Epithelial cell of proximal tubule (primary cell): ENCODE data around the gene ENOX1. TPM values are rescaled to one million over a fixed set of nuclear protein-coding genes. Genes with fewer than 3 reads are reported as not detected.

Experiments
- DNase-seq: peaks from one replicate; pipeline ENCODE4 v3.0.0-alpha.2; 2011; ENCODE audit warnings: low read depth
- H3K4me3 ChIP-seq: 2 replicates; pipeline ENCODE4 v1.5.1; 2011; ENCODE audit warnings: low read depth, mild to moderate bottlenecking, low read length
- total RNA-seq: library from RNA; depleted of rRNA; stranded (reverse); fragments of >200 nt; gene quantifications from 2 replicates; pipeline ENCODE4 v1.2.3, GENCODE V29; 2015
- TF ChIP-seq, protein P1 (sequence below): conservative IDR thresholded peaks from 2 replicates; pipeline ENCODE4 v1.5.1; 2012; ENCODE audit warnings: low read depth, mild to moderate bottlenecking, low read length

Gene ENOX1
- total RNA-seq, 1 donor from 2014 or later: 0.17 TPM

DNA sequence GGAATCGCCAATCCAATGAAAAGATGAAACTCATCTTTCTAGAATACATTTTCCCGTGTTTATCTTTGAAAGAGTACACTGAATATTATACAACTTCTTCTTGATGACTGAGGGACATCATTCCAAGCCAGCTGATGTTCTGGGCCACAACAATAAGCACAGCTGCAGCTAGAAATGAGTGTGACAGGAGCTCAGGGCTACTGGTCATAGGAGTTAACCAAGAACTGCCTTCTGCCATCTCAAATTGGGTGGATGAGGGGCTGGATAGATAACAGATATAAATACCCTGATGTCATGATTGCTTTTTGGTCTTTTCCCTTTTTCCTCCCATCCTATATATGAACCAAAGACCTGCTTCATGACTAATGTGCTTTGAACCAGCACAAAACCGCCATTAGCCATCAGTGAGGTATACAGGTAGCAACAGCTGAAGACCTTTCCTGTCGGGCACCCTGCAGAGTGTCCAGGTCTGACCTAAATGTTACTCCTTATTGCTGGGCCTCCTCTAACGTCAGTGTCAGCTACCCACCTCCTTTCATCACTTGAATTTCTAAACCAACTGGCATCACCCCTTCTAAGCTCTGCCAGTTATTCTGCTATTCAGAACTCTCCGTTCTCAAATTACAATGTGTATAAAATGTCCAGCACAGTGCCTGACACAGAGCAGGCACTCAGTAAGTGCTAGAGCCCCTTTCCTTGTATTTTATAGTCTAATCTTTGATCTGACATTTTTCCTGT lies 178.2 kb downstream of the ENOX1 start:
- TF ChIP-seq, protein P1, sequence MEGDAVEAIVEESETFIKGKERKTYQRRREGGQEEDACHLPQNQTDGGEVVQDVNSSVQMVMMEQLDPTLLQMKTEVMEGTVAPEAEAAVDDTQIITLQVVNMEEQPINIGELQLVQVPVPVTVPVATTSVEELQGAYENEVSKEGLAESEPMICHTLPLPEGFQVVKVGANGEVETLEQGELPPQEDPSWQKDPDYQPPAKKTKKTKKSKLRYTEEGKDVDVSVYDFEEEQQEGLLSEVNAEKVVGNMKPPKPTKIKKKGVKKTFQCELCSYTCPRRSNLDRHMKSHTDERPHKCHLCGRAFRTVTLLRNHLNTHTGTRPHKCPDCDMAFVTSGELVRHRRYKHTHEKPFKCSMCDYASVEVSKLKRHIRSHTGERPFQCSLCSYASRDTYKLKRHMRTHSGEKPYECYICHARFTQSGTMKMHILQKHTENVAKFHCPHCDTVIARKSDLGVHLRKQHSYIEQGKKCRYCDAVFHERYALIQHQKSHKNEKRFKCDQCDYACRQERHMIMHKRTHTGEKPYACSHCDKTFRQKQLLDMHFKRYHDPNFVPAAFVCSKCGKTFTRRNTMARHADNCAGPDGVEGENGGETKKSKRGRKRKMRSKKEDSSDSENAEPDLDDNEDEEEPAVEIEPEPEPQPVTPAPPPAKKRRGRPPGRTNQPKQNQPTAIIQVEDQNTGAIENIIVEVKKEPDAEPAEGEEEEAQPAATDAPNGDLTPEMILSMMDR: no peak
- no peak for DNase-seq
- H3K4me3 ChIP-seq: no peak overlapping the region

DNA sequence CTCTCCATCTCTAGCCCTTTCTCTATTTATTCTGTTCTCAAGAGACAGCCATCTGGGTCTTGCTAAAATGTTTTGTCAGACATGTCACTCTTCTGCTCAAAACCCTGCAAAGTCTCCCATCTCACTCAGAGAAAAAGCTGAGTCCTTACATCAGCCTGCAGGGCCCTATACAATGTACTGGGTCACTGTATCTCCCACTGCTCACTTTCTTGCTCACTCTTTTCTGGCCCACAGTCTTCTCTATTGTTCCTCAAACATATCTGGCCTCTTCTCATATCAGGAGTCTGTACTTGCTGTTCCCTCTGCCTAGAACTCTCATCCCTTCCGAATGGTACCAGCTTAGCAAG lies 189.2 kb downstream of the ENOX1 start:
- TF ChIP-seq, protein P1: no peak
- no peak for DNase-seq
- no peak overlapping the region for H3K4me3 ChIP-seq

DNA sequence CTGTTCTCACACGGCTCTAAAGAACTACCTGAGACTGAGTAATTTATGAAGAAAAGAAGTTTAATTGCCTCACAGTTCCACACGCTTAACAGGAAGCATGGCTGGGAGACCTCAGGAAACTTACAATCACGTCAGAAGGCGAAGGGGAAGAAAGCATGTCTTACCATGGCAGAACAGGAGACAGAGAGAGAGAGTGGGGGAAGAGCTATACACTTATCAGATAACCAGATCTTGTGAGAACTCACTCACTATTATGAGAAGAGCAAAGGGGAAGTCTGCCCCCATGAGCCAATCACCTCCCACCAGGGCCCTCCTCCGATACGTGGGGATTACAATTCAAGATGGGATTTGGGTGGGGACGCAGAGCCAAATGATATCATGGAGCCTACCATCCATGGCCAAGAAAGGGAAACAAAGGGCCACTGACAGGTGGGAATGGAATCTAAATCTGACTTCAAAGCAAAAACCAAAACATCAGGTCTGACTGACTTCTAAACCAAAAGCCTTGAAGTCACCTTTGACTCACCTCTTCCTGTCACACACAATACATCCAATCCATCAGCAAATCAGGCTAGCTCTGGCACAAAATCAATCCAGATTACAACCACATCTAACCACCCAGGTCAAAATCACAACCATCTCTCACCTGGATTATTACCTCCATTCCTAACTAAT lies 189.7 kb downstream of the ENOX1 start:
- H3K4me3 ChIP-seq: no peak overlapping the region
- no peak for DNase-seq
- TF ChIP-seq, protein P1: no peak

DNA sequence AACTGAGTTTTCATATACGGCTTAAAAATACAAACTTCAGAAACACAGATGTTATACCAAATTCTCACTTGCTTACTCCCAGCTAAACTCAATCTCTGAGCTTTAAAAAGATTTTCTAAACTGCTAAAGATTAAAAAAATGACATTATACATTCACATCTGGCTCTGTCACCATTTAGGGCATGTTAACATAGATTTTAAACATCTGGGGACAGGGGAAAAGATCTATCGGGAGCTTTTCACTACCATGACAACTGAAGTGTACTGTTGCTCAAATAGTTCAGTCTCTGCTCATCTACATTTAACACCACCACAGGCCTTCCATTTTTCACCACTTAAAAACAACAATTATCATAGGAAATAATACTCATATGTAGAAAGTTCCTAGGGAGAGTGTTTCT lies 190.8 kb downstream of the ENOX1 start:
- no peak overlapping the region for H3K4me3 ChIP-seq
- no peak for DNase-seq
- TF ChIP-seq, protein P1: no peak

DNA sequence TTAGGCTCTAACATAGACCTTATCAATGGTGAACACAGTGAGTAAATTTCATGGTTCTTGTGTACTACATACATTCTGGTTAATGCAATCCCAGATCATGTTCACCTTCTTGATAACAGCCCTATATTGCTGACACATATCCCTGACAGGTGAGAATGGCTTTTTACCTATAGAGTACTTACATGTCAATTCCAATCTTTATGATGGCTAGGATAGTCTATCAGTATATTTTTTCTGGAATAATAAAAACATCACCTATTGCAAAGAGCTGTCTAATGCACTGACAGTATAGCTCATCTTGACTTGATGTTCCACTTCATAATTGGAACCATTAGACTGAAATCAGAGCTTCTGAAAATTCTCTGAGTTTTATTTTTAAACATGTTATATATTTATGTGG lies 199.4 kb downstream of the ENOX1 start:
- TF ChIP-seq, protein P1: no peak
- no peak overlapping the region for H3K4me3 ChIP-seq

DNA sequence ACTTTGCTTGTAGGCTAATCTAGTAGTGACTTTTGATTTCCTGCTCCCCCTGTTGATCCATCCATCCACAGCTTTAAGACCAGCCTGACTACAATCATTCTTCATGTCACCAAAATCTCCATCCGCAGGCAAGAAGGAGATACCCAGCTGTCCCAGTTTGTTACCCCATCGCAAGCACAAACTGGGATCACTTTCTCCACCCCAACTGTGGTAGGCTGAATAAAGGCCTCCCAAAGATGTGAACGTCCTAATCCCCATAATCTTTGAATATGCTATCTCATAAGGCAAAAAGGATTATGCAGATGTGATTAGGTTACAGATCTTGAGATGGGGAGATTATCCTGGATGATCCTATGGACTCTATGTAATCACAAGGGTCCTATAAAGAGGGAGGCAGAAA lies 202.0 kb downstream of the ENOX1 start:
- TF ChIP-seq, protein P1: no peak
- H3K4me3 ChIP-seq: no peak overlapping the region
- DNase-seq: no peak

More for the DNA sequence above, 199.4 kb downstream of the ENOX1 start:
- DNase-seq: no peak

DNA sequence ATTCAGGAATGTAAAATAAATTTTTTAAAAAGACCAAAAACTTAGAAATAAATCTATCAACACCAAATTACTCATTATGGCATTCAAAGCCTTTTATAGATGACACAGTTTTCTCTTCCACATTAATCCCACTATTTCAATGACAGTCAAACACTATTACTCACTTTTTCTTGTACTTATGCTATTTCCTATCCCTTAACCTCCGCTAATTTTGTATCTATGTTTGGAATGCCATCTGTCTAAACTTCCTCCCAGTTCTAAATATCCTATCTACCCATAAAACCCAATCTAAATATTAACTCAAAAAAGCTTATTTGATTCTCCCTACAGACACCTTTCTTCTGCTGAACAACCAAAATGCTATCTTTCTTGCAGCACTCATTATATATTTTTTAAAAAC lies 203.5 kb downstream of the ENOX1 start:
- TF ChIP-seq, protein P1: no peak
- H3K4me3 ChIP-seq: no peak overlapping the region
- DNase-seq: no peak
